ENCODE results near the gene ELMO1.
A peak's percentile ranks its signal among the peaks of the same experiment; 100 is the strongest.

The ELMO1 gene

GRCh38 chr7:37234928-37235327, 213.7 kb downstream of the ELMO1 start:
- ChIA-PET CTCF (interaction anchor here (0.5 to 1.9 kb wide), 9 partner anchors 8 to 599 kb away, joined by 3 to 7 read pairs (median 4); no protein-coding TSS in a partner anchor), POLR2A (ENCODE audit: low non-redundant PET) (interaction anchor here (0.7 kb wide), 1 partner anchor 90 kb away, joined by 3 read pairs; no protein-coding TSS in a partner anchor)
- H3K27ac ChIP-seq = no peak overlapping the region
- DNase-seq (ENCODE audit: low spot score) = peak; percentile 13
- TF ChIP-seq CTCF (conservative IDR thresholded peaks at IDR 0.05; ENCODE audit: low read depth) = peak; percentile 59

GRCh38 chr7:37234334-37234733, 214.3 kb downstream of the ELMO1 start:
- ChIA-PET CTCF (interaction anchor here (0.5 to 1.9 kb wide), 8 partner anchors 9 to 599 kb away, joined by 3 to 7 read pairs (median 4); no protein-coding TSS in a partner anchor), POLR2A (ENCODE audit: low non-redundant PET) (interaction anchor here (0.7 kb wide), 1 partner anchor 91 kb away, joined by 3 read pairs; no protein-coding TSS in a partner anchor)
- H3K27ac ChIP-seq = no peak overlapping the region
- TF ChIP-seq CTCF (conservative IDR thresholded peaks at IDR 0.05; ENCODE audit: low read depth) = no peak
- no peak for DNase-seq (ENCODE audit: low spot score)

GRCh38 chr7:37231613-37232012, 217.1 kb downstream of the ELMO1 start:
- TF ChIP-seq CTCF (conservative IDR thresholded peaks at IDR 0.05; ENCODE audit: low read depth) = no peak
- CTCF ChIA-PET = no interaction called here

GRCh38 chr7:37230221-37230620, 218.4 kb downstream of the ELMO1 start:
- DNase-seq (ENCODE audit: low spot score) = no peak
- POLR2A ChIA-PET (ENCODE audit: low non-redundant PET) = no interaction called here

More at GRCh38 chr7:37231613-37232012, 217.1 kb downstream of the ELMO1 start:
- POLR2A ChIA-PET (ENCODE audit: low non-redundant PET) = no interaction called here
- no peak overlapping the region for H3K27ac ChIP-seq
- DNase-seq (ENCODE audit: low spot score) = no peak

GRCh38 chr7:37229381-37229780, 219.3 kb downstream of the ELMO1 start:
- H3K27ac ChIP-seq = no peak overlapping the region
- CTCF ChIA-PET = no interaction called here
- no peak for TF ChIP-seq CTCF (conservative IDR thresholded peaks at IDR 0.05; ENCODE audit: low read depth)
- POLR2A ChIA-PET (ENCODE audit: low non-redundant PET) = no interaction called here
- DNase-seq (ENCODE audit: low spot score) = no peak

More at GRCh38 chr7:37230221-37230620, 218.4 kb downstream of the ELMO1 start:
- CTCF ChIA-PET = no interaction called here
- no peak for TF ChIP-seq CTCF (conservative IDR thresholded peaks at IDR 0.05; ENCODE audit: low read depth)
- no peak overlapping the region for H3K27ac ChIP-seq

GRCh38 chr7:37225285-37225969, 223.2 kb downstream of the ELMO1 start:
- no peak overlapping the region for H3K27ac ChIP-seq
- POLR2A ChIA-PET (ENCODE audit: low non-redundant PET) = no interaction called here
- no peak for DNase-seq (ENCODE audit: low spot score)
- no peak for TF ChIP-seq CTCF (conservative IDR thresholded peaks at IDR 0.05; ENCODE audit: low read depth)
- CTCF ChIA-PET = interaction anchor here (0.5 to 0.7 kb wide), 3 partner anchors 47 to 1527 kb away, joined by 3 to 4 read pairs (median 3); no protein-coding TSS in a partner anchor
